Activated CD4-positive, alpha-beta T cell treated with anti-CD3 and anti-CD28 coated beads for 48 hours (primary cell): ENCODE data around the gene KRTAP1-1.
"Not testable (repeated sequence)": the region's sequence is repeated elsewhere in the genome, so short reads cannot be mapped to it uniquely, and the experiment has no call there.

Experiments
- DNase-seq: peaks from one replicate; pipeline ENCODE4 v3.0.0-alpha.2; 2020

The KRTAP1-1 gene

GRCh38 chr17:41040783-41041571, at the start of gene KRTAP1-1:
KRTAP1-1 (minus strand) TSS chr17:41041450; CDS start chr17:41041397, 53 bp downstream.
- not testable (repeated sequence) for DNase-seq

GRCh38 chr17:41088760-41089352, 47.6 kb upstream of the KRTAP1-1 start:
- DNase-seq, result not testable (repeated sequence)

GRCh38 chr17:41084100-41084856, 43.0 kb upstream of the KRTAP1-1 start, which contains the start of gene KRTAP4-7:
KRTAP4-7 (plus strand) TSS chr17:41084150; CDS start chr17:41084207, 57 bp downstream.
- DNase-seq, result not testable (repeated sequence)

- not testable (repeated sequence) for DNase-seq
These were observed 42.2 kb upstream of the KRTAP1-1 start for GRCh38 chr17:41083427-41083826.

GRCh38 chr17:41082626-41083025, 41.4 kb upstream of the KRTAP1-1 start:
- DNase-seq, result no peak

- no peak for DNase-seq
These were observed 35.5 kb upstream of the KRTAP1-1 start for GRCh38 chr17:41076788-41077187.

GRCh38 chr17:41073676-41074075, 32.4 kb upstream of the KRTAP1-1 start:
- DNase-seq, result no peak

- no peak for DNase-seq
These were observed 30.5 kb upstream of the KRTAP1-1 start for GRCh38 chr17:41071606-41072360.

GRCh38 chr17:41069031-41069430, 27.8 kb upstream of the KRTAP1-1 start:
- DNase-seq, result no peak

- no peak for DNase-seq
These were observed 26.0 kb upstream of the KRTAP1-1 start for GRCh38 chr17:41067281-41067680.

- no peak for DNase-seq
These were observed 24.8 kb upstream of the KRTAP1-1 start, which contains the start of gene KRTAP2-4 for GRCh38 chr17:41065829-41066624. KRTAP2-4 (minus strand) TSS chr17:41065879; CDS start chr17:41065845, 34 bp downstream.

GRCh38 chr17:41065016-41065689, 23.9 kb upstream of the KRTAP1-1 start:
- DNase-seq, result not testable (repeated sequence)

GRCh38 chr17:41064301-41064700, 23.1 kb upstream of the KRTAP1-1 start:
- DNase-seq, result no peak

GRCh38 chr17:41063449-41063848, 22.2 kb upstream of the KRTAP1-1 start:
- DNase-seq, result no peak

GRCh38 chr17:41061964-41062363, 20.7 kb upstream of the KRTAP1-1 start:
- no peak for DNase-seq

GRCh38 chr17:41060052-41060604, 18.9 kb upstream of the KRTAP1-1 start, which contains the start of gene KRTAP2-3:
KRTAP2-3 (minus strand) TSS chr17:41060114; CDS start chr17:41060050, 64 bp downstream.
- DNase-seq, result no peak

GRCh38 chr17:41059276-41060051, 18.2 kb upstream of the KRTAP1-1 start:
- DNase-seq, result not testable (repeated sequence)

- no peak for DNase-seq
These were observed 17.5 kb upstream of the KRTAP1-1 start for GRCh38 chr17:41058741-41059140.

- no peak for DNase-seq
These were observed 16.3 kb upstream of the KRTAP1-1 start for GRCh38 chr17:41057547-41057946.

GRCh38 chr17:41055130-41055529, 13.9 kb upstream of the KRTAP1-1 start, which contains the start of gene KRTAP2-2:
KRTAP2-2 (minus strand) TSS chr17:41055230; CDS start chr17:41055211, 19 bp downstream.
- not testable (repeated sequence) for DNase-seq
